ENCODE results near the gene LCORL. TPM values are rescaled to one million over a fixed set of nuclear protein-coding genes. Genes with fewer than 3 reads are reported as not detected.

LCORL gene
- total and polyA plus RNA-seq, 2 experiments from 2014 or later = 21.0 to 28.7 TPM

DNA sequence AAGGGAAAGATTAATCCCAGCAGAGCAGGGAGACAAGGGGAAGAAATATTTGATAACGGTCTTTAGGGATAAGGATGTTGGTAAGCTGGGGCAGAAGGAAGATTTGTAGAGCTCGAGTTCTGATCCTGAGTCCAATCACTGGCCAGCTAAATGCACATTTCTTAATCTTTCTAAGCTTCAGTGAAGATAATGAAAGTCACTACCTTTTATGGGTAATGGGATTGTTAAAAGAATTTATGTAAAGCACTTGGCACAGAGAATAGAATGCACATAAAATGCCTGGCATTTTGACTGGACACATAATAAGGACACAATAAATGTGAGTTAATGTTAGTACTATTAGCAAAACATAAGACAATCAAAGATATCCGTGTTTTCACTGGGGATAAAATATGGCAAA is 167.5 kb downstream of the LCORL start:
- no peak for ATAC-seq
- H3F3A ChIP-seq (replicated peaks; ENCODE audit: low read depth) = no peaks in the 10 kb centered on the region

More for the DNA sequence above, 167.5 kb downstream of the LCORL start:
- Histone ChIP-seq H4K20me1 (replicated peaks; ENCODE audit: insufficient read depth) (no peaks in the 10 kb centered on the region), H3K27me3 (ENCODE audit: insufficient read depth) (no peaks in the 10 kb centered on the region), H3K4me3 (no peak overlapping the region), H3K36me3 (ENCODE audit: insufficient read depth) (no peaks in the 10 kb centered on the region), H3K4me1 (ENCODE audit: insufficient read depth) (peaks cover 4% of the 10 kb centered on the region; the same call in 1 of the 2 replicates), H3K4me2 (no peak overlapping the region), H3K79me2 (replicated peaks; ENCODE audit: insufficient read depth) (no peaks in the 10 kb centered on the region), H3K27ac (ENCODE audit: low read depth) (no peak overlapping the region), H2AFZ (no peak overlapping the region), H3K9me2 (ENCODE audit: insufficient read depth) (no peaks in the 10 kb centered on the region)
- Mint-ChIP-seq H3K27ac (no peak overlapping the region; the same call in 1 of the 2 replicates), H3K9me3 (peaks cover 6% of the 10 kb centered on the region; the same call in 2 of the 3 replicates), H3K36me3 (ENCODE audit: low read depth) (peaks cover 7% of the 10 kb centered on the region; the same call in 1 of the 3 replicates), H3K4me3 (no peak overlapping the region), H3K27me3 (ENCODE audit: insufficient read depth, low read depth, poor library complexity) (no peaks in the 10 kb centered on the region), H3K4me1 (peaks cover 4% of the 10 kb centered on the region; the same call in 2 of the 3 replicates)
- no peak for TF ChIP-seq POLR2AphosphoS5 (IDR thresholded peaks at IDR 0.05; ENCODE audit: low read depth)
- no peak for TF ChIP-seq JUNB (IDR thresholded peaks at IDR 0.05; ENCODE audit: unreplicated experiment)
- TF ChIP-seq, protein P1, sequence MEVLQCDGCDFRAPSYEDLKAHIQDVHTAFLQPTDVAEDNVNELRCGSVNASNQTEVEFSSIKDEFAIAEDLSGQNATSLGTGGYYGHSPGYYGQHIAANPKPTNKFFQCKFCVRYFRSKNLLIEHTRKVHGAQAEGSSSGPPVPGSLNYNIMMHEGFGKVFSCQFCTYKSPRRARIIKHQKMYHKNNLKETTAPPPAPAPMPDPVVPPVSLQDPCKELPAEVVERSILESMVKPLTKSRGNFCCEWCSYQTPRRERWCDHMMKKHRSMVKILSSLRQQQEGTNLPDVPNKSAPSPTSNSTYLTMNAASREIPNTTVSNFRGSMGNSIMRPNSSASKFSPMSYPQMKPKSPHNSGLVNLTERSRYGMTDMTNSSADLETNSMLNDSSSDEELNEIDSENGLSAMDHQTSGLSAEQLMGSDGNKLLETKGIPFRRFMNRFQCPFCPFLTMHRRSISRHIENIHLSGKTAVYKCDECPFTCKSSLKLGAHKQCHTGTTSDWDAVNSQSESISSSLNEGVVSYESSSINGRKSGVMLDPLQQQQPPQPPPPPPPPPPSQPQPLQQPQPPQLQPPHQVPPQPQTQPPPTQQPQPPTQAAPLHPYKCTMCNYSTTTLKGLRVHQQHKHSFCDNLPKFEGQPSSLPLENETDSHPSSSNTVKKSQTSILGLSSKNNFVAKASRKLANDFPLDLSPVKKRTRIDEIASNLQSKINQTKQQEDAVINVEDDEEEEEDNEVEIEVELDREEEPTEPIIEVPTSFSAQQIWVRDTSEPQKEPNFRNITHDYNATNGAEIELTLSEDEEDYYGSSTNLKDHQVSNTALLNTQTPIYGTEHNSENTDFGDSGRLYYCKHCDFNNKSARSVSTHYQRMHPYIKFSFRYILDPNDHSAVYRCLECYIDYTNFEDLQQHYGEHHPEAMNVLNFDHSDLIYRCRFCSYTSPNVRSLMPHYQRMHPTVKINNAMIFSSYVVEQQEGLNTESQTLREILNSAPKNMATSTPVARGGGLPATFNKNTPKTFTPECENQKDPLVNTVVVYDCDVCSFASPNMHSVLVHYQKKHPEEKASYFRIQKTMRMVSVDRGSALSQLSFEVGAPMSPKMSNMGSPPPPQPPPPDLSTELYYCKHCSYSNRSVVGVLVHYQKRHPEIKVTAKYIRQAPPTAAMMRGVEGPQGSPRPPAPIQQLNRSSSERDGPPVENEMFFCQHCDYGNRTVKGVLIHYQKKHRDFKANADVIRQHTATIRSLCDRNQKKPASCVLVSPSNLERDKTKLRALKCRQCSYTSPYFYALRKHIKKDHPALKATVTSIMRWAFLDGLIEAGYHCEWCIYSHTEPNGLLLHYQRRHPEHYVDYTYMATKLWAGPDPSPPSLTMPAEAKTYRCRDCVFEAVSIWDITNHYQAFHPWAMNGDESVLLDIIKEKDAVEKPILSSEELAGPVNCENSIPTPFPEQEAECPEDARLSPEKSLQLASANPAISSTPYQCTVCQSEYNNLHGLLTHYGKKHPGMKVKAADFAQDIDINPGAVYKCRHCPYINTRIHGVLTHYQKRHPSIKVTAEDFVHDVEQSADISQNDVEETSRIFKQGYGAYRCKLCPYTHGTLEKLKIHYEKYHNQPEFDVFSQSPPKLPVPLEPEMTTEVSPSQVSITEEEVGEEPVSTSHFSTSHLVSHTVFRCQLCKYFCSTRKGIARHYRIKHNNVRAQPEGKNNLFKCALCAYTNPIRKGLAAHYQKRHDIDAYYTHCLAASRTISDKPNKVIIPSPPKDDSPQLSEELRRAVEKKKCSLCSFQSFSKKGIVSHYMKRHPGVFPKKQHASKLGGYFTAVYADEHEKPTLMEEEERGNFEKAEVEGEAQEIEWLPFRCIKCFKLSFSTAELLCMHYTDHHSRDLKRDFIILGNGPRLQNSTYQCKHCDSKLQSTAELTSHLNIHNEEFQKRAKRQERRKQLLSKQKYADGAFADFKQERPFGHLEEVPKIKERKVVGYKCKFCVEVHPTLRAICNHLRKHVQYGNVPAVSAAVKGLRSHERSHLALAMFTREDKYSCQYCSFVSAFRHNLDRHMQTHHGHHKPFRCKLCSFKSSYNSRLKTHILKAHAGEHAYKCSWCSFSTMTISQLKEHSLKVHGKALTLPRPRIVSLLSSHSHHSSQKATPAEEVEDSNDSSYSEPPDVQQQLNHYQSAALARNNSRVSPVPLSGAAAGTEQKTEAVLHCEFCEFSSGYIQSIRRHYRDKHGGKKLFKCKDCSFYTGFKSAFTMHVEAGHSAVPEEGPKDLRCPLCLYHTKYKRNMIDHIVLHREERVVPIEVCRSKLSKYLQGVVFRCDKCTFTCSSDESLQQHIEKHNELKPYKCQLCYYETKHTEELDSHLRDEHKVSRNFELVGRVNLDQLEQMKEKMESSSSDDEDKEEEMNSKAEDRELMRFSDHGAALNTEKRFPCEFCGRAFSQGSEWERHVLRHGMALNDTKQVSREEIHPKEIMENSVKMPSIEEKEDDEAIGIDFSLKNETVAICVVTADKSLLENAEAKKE (CRISPR knock-in tag; IDR thresholded peaks at IDR 0.05) = no peak
- TF ChIP-seq, protein P2, sequence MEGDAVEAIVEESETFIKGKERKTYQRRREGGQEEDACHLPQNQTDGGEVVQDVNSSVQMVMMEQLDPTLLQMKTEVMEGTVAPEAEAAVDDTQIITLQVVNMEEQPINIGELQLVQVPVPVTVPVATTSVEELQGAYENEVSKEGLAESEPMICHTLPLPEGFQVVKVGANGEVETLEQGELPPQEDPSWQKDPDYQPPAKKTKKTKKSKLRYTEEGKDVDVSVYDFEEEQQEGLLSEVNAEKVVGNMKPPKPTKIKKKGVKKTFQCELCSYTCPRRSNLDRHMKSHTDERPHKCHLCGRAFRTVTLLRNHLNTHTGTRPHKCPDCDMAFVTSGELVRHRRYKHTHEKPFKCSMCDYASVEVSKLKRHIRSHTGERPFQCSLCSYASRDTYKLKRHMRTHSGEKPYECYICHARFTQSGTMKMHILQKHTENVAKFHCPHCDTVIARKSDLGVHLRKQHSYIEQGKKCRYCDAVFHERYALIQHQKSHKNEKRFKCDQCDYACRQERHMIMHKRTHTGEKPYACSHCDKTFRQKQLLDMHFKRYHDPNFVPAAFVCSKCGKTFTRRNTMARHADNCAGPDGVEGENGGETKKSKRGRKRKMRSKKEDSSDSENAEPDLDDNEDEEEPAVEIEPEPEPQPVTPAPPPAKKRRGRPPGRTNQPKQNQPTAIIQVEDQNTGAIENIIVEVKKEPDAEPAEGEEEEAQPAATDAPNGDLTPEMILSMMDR (conservative IDR thresholded peaks at IDR 0.05; ENCODE audit: low read depth in 2 of 2) = no peak
- TF ChIP-seq, protein P3, sequence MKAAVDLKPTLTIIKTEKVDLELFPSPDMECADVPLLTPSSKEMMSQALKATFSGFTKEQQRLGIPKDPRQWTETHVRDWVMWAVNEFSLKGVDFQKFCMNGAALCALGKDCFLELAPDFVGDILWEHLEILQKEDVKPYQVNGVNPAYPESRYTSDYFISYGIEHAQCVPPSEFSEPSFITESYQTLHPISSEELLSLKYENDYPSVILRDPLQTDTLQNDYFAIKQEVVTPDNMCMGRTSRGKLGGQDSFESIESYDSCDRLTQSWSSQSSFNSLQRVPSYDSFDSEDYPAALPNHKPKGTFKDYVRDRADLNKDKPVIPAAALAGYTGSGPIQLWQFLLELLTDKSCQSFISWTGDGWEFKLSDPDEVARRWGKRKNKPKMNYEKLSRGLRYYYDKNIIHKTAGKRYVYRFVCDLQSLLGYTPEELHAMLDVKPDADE (IDR thresholded peaks at IDR 0.05) = no peak
- no peak for TF ChIP-seq NANOG (IDR thresholded peaks at IDR 0.05; ENCODE audit: borderline replicate concordance)
- TF ChIP-seq STAT1 (IDR thresholded peaks at IDR 0.05; ENCODE audit: unreplicated experiment) = no peak
- TF ChIP-seq ZNF114 (CRISPR knock-in tag; IDR thresholded peaks at IDR 0.05) = no peak
- no peak for TF ChIP-seq ZNF331 (CRISPR knock-in tag; IDR thresholded peaks at IDR 0.05; ENCODE audit: low read depth)
- no peak for TF ChIP-seq EZH2phosphoT487 (IDR thresholded peaks at IDR 0.05; ENCODE audit: unreplicated experiment)
- no peak for TF ChIP-seq EZH2 (IDR thresholded peaks at IDR 0.05; ENCODE audit: low read depth, unreplicated experiment)
- TF ChIP-seq, protein P4, sequence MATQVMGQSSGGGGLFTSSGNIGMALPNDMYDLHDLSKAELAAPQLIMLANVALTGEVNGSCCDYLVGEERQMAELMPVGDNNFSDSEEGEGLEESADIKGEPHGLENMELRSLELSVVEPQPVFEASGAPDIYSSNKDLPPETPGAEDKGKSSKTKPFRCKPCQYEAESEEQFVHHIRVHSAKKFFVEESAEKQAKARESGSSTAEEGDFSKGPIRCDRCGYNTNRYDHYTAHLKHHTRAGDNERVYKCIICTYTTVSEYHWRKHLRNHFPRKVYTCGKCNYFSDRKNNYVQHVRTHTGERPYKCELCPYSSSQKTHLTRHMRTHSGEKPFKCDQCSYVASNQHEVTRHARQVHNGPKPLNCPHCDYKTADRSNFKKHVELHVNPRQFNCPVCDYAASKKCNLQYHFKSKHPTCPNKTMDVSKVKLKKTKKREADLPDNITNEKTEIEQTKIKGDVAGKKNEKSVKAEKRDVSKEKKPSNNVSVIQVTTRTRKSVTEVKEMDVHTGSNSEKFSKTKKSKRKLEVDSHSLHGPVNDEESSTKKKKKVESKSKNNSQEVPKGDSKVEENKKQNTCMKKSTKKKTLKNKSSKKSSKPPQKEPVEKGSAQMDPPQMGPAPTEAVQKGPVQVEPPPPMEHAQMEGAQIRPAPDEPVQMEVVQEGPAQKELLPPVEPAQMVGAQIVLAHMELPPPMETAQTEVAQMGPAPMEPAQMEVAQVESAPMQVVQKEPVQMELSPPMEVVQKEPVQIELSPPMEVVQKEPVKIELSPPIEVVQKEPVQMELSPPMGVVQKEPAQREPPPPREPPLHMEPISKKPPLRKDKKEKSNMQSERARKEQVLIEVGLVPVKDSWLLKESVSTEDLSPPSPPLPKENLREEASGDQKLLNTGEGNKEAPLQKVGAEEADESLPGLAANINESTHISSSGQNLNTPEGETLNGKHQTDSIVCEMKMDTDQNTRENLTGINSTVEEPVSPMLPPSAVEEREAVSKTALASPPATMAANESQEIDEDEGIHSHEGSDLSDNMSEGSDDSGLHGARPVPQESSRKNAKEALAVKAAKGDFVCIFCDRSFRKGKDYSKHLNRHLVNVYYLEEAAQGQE (IDR thresholded peaks at IDR 0.05; ENCODE audit: unreplicated experiment) = no peak
- no peak for TF ChIP-seq CREB1 (CRISPR knock-in tag; IDR thresholded peaks at IDR 0.05; ENCODE audit: low read depth)
- no peak for DNase-seq (ENCODE audit: low spot score)
